ENCODE measurements around the gene TCF12.

TCF12 gene

DNA sequence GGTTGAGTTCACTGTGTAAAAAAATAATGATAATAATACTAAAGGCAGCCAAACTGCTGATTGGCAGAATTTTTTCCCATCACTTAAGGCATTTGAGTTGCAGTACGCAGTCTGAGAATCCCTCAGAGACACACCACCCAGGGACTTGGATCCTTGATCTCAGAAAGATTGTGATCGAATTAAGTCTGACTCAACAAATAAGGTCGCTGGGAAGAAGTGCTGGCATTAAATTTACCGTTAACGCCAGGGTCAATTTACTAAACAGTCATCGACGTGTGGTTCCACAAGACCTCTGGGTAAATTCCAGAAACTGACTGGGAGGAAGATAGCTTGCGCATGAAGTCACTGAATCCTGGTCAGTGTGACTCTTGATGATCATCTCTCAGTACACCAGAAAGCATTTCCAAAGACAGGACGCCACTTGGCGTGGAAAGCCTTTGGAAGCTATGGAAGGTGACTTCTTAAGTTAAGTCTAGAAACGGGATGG lies 409.6 kb downstream of the TCF12 start:
- ChIA-PET CTCF (interaction anchor here (0.8 to 7.1 kb wide), 11 partner anchors 10 to 837 kb away, joined by 3 to 57 read pairs (median 4); no protein-coding TSS in a partner anchor), POLR2A (no interaction called here)
- TF ChIP-seq, protein P1, sequence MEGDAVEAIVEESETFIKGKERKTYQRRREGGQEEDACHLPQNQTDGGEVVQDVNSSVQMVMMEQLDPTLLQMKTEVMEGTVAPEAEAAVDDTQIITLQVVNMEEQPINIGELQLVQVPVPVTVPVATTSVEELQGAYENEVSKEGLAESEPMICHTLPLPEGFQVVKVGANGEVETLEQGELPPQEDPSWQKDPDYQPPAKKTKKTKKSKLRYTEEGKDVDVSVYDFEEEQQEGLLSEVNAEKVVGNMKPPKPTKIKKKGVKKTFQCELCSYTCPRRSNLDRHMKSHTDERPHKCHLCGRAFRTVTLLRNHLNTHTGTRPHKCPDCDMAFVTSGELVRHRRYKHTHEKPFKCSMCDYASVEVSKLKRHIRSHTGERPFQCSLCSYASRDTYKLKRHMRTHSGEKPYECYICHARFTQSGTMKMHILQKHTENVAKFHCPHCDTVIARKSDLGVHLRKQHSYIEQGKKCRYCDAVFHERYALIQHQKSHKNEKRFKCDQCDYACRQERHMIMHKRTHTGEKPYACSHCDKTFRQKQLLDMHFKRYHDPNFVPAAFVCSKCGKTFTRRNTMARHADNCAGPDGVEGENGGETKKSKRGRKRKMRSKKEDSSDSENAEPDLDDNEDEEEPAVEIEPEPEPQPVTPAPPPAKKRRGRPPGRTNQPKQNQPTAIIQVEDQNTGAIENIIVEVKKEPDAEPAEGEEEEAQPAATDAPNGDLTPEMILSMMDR (IDR thresholded peaks at IDR 0.05; ENCODE audit: insufficient read depth, low read length, missing control alignments), result no peak
- DNase-seq (ENCODE audit: low read depth, low spot score), result peak; percentile 94
- H3K4me3 ChIP-seq (ENCODE audit: low read depth, low read length), result no peak overlapping the region; the same call in 1 of the 2 replicates

DNA sequence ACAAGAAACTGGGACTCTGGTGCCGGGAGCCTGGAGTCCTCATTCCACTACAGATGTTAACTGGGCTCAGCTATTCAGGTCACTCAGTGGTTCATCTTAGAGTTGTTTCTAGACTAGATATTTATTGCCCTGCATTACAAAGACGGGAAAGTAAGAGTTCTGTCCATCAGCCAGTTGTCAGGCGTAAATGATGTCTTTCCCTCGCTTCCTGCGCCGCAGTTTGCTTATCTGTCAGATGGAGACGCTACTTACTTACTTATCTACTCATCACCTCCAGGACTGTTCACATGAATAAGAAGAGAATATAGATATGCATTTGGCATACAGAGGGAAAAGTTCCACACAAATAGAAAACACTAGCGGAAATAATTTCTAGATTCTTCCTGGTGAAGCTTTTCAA lies 410.0 kb downstream of the TCF12 start:
- H3K4me3 ChIP-seq (ENCODE audit: low read depth, low read length), result no peak overlapping the region
- ChIA-PET POLR2A (no interaction called here), CTCF (interaction anchor here (0.8 to 7.1 kb wide), 11 partner anchors 10 to 837 kb away, joined by 3 to 57 read pairs (median 4); no protein-coding TSS in a partner anchor)
- TF ChIP-seq, protein P1 (IDR thresholded peaks at IDR 0.05; ENCODE audit: insufficient read depth, low read length, missing control alignments), result no peak
- DNase-seq (ENCODE audit: low read depth, low spot score), result no peak

DNA sequence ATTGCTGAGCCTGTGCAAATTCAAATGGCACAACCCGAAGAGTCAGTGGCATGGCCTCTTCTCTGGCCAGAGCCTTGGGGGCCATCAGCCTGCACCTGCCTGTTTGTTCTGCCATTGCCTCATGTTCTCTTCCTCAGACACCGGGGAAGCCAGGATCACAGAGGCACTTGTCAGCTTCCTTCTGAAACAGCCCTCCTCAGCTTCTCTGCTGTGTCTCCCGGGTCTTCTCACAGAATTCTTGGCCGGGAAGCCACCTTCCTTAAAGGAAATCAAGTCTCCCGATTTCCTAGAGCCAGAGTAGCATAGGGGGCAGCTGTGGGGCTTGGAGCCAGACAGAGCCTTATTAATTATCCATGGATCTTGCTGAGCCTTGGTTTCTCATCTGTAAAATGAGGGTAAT lies 410.5 kb downstream of the TCF12 start:
- DNase-seq (ENCODE audit: low read depth, low spot score), result no peak
- ChIA-PET POLR2A (interaction anchor here (0.6 kb wide), 1 partner anchor 438 kb away, joined by 4 read pairs; no protein-coding TSS in a partner anchor), CTCF (interaction anchor here (0.8 to 7.1 kb wide), 9 partner anchors 9 to 837 kb away, joined by 3 to 57 read pairs (median 5); no protein-coding TSS in a partner anchor)
- no peak overlapping the region for H3K4me3 ChIP-seq (ENCODE audit: low read depth, low read length)
- TF ChIP-seq, protein P1 (IDR thresholded peaks at IDR 0.05; ENCODE audit: insufficient read depth, low read length, missing control alignments), result no peak

DNA sequence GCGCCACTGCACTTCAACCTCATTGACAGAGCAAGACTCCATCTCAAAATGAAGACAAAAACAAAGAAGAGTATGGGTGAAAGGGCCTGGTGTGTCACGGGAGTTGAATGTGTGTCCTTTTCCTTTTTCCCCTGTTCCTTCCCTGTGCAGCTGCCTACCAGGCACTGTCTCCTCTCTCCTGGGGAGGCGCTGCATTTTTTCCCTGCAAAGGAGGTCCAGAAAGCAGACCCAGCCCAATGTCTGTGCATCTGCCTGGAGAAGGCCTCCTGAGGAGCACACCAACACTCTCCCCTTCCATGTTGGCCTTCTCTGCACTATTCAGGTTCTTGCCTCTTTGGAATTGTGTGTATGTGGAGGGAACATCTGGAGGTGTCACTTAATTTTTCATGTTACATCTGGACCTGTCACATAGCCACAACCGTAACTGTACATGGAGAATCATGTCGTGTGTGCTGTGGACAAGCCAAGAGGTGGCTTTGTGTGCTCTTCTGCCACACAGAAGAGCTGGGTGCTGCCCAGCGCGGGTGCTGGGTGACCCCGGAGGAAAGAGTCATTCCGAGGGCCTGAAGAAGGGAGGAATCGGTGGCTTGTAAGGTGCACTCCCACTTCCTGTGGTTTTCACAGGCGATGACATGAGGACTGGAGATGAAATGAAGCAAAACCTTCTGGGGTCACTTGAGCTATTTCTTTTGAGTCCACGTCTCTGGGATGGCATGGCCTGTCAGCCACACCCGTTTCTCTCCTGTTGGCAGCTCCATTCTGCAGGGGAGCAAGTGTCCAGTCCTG lies 411.3 kb downstream of the TCF12 start:
- DNase-seq (ENCODE audit: low read depth, low spot score), result no peak
- no peak overlapping the region for H3K4me3 ChIP-seq (ENCODE audit: low read depth, low read length)
- TF ChIP-seq, protein P1 (IDR thresholded peaks at IDR 0.05; ENCODE audit: insufficient read depth, low read length, missing control alignments), result no peak
- CTCF ChIA-PET, result interaction anchor here (1.0 to 7.1 kb wide), 7 partner anchors 8 to 839 kb away, joined by 3 to 57 read pairs (median 4); no protein-coding TSS in a partner anchor
- POLR2A ChIA-PET, result no interaction called here

DNA sequence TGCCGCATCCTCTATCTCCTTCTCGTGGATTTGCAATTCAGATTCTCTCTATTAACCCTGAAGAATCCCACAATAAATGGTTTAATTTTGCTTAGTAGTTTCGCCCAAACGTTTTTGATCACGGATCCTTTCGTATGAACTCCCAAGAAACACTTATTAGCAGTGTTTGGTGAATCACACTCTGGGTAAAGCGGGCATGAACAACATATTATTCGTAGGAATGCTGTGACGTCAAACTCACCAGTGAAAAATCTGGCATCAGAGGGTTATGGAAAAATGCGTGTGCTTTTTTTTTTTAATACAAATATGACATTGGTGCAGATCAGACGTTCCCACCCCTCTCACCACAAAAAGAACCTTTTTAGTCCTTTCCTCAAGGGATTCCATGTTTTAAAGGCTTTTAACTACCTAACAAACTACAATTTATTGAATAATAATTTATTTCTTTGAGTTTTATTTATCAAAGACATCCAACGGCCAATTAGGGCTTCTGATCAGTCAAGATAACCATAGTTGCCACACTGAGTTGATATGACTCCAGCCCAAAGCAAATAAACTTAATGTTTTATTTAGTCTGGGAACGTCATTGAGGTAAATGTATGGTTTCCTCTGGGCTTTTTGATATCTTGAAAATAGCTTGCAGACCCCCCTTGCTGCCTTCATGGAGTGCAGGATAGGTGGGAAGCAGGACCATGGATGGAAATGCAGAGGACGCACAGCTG lies 412.3 kb downstream of the TCF12 start:
- H3K4me3 ChIP-seq (ENCODE audit: low read depth, low read length), result no peak overlapping the region
- TF ChIP-seq, protein P1 (IDR thresholded peaks at IDR 0.05; ENCODE audit: insufficient read depth, low read length, missing control alignments), result no peak
- CTCF ChIA-PET, result interaction anchor here (1.1 to 7.1 kb wide), 7 partner anchors 11 to 840 kb away, joined by 3 to 57 read pairs (median 9); no protein-coding TSS in a partner anchor
- no peak for DNase-seq (ENCODE audit: low read depth, low spot score)
- POLR2A ChIA-PET, result no interaction called here
